PC-3 (cell line): ENCODE data around the gene SLC35B1.

Experiments
- CTCF ChIP-seq: fragments of 300-600 bp; sonication (generic); conservative IDR thresholded peaks from 2 replicates; pipeline ENCODE4 v1.5.1; 2017; ENCODE audit warnings: antibody characterized with exemption, low read depth, mild to moderate bottlenecking, low read length
- EZH2 ChIP-seq: fragments of 300-600 bp; sonication (generic); IDR thresholded peaks from one replicate; pipeline ENCODE4 v1.6.1; 2017; ENCODE audit warnings: antibody characterized with exemption, mild to moderate bottlenecking, low read length; ENCODE audit not compliant: unreplicated experiment
- EZH2phosphoT487 ChIP-seq: fragments of 300-600 bp; sonication (generic); IDR thresholded peaks from 2 replicates; pipeline ENCODE4 v1.6.1; 2018; ENCODE audit warnings: mild to moderate bottlenecking, antibody characterized with exemption, low read length, borderline replicate concordance

- TF ChIP-seq CTCF, result no peak
- TF ChIP-seq EZH2, result no peak
- TF ChIP-seq EZH2phosphoT487, result no peak
Measured at GRCh38 chr17:49725452-49726130, 17.8 kb upstream of the SLC35B1 start.
